IMR-90 (cell line): Measurements from ENCODE around the gene TRAPPC5. TPM values are rescaled to one million over a fixed set of nuclear protein-coding genes. Genes with fewer than 3 reads are reported as not detected.

Experiments used
- ATAC-seq: fragments of 200-7000 bp; cut with Tn5 transposase; 2 replicates; pipeline ENCODE4 v1.9.1; 2020; ENCODE audit warnings: low read depth, mild to moderate bottlenecking, moderate library complexity
- BruUV-seq: library from RNA; stranded (reverse); fragments of 400-500 nt; replicated peaks from 2 replicates; lab custom pipeline; 2021; lab: Mats Ljungman, UMichigan
- CTCF ChIA-PET: fragments of 300-600 bp; formaldehyde crosslinking; extraction: SDS; loops from one replicate; lab custom pipeline; 2021; ENCODE audit warnings: antibody characterized with exemption; lab: Yijun Ruan, JAX
- POLR2A ChIA-PET: fragments of 300-600 bp; sonication (Branson Sonifier 250); formaldehyde crosslinking; loops from one replicate; lab custom pipeline; 2022; ENCODE audit warnings: antibody characterized with exemption; ENCODE audit not compliant: unreplicated experiment; lab: Charles Lee
- DNase-seq: peaks from one replicate; pipeline ENCODE4 v3.0.0; 2013
- H2AFZ ChIP-seq: replicated peaks from 2 replicates; pipeline ENCODE3; 2013; ENCODE audit warnings: low read length, mild to moderate bottlenecking; ENCODE audit not compliant: poor library complexity
- H2AK5ac ChIP-seq: 2 replicates; pipeline ENCODE4 v1.6.1; 2013; ENCODE audit warnings: low read depth, low read length, inconsistent platforms
- H2AK9ac ChIP-seq: replicated peaks from 2 replicates; pipeline ENCODE3; 2013; ENCODE audit warnings: mild to moderate bottlenecking, low read depth, low read length, moderate library complexity; ENCODE audit not compliant: poor library complexity
- H2BK120ac ChIP-seq: 2 replicates; pipeline ENCODE4 v1.6.1; 2013; ENCODE audit warnings: low read depth, low read length, inconsistent platforms
- H2BK15ac ChIP-seq: 3 replicates; pipeline ENCODE4 v1.6.1; 2013; ENCODE audit warnings: low read depth, low read length, inconsistent platforms
- H2BK20ac ChIP-seq: 2 replicates; pipeline ENCODE4 v1.6.1; 2013; ENCODE audit warnings: low read depth, mild to moderate bottlenecking, inconsistent platforms, low read length, moderate library complexity
- H2BK5ac ChIP-seq: 2 replicates; pipeline ENCODE4 v1.6.1; 2013; ENCODE audit warnings: mild to moderate bottlenecking, low read depth, low read length, inconsistent platforms; ENCODE audit not compliant: poor library complexity, severe bottlenecking
- H3K14ac ChIP-seq: replicated peaks from 2 replicates; pipeline ENCODE4 v1.6.1; 2013; ENCODE audit warnings: low read depth, low read length, inconsistent platforms
- H3K18ac ChIP-seq: 2 replicates; pipeline ENCODE4 v1.6.1; 2013; ENCODE audit warnings: low read depth, low read length, control low read depth
- H3K23ac ChIP-seq: 2 replicates; pipeline ENCODE4 v1.6.1; 2013; ENCODE audit warnings: low read depth, low read length, inconsistent platforms
- H3K27ac ChIP-seq: 2 replicates; pipeline ENCODE4 v1.5.1; 2013; ENCODE audit warnings: mild to moderate bottlenecking, control low read depth, low read length; ENCODE audit not compliant: insufficient read depth
- H3K27me3 ChIP-seq: 2 replicates; pipeline ENCODE4 v1.6.1; 2013; ENCODE audit warnings: low read length; ENCODE audit not compliant: control insufficient read depth, insufficient read depth
- H3K36me3 ChIP-seq: 2 replicates; pipeline ENCODE4 v1.6.1; 2013; ENCODE audit warnings: low read length, mixed read lengths; ENCODE audit not compliant: control insufficient read depth, insufficient read depth
- H3K4ac ChIP-seq: 2 replicates; pipeline ENCODE4 v1.6.1; 2013; ENCODE audit warnings: low read depth, low read length, inconsistent platforms
- H3K4me1 ChIP-seq: 2 replicates; pipeline ENCODE4 v1.6.1; 2013; ENCODE audit warnings: low read length, mixed read lengths; ENCODE audit not compliant: control insufficient read depth, insufficient read depth
- H3K4me2 ChIP-seq: 2 replicates; pipeline ENCODE4 v1.6.1; 2013; ENCODE audit warnings: low read depth, mild to moderate bottlenecking, control low read depth, low read length, moderate library complexity
- H3K4me3 ChIP-seq: 2 replicates; pipeline ENCODE4 v1.5.1; 2013; ENCODE audit warnings: low read depth, mild to moderate bottlenecking, control low read depth, low read length, moderate library complexity; ENCODE audit not compliant: insufficient read depth
- H3K56ac ChIP-seq: 2 replicates; pipeline ENCODE4 v1.6.1; 2013; ENCODE audit warnings: low read length, inconsistent platforms; ENCODE audit not compliant: insufficient read depth; ENCODE audit errors: extremely low read depth
- H3K79me1 ChIP-seq, 2 experiments: 2 replicates each; pipeline ENCODE4 v1.6.1; 2013; ENCODE audit warnings: low read length in 2 of 2, inconsistent platforms in 1 of 2, low read depth in 1 of 2
- H3K9ac ChIP-seq: 2 replicates; pipeline ENCODE4 v1.6.1; 2013; ENCODE audit warnings: low read depth, low read length, control low read depth
- H3K9me1 ChIP-seq: 2 replicates; pipeline ENCODE4 v1.6.1; 2013; ENCODE audit warnings: low read length, inconsistent platforms; ENCODE audit not compliant: insufficient read depth
- H3K9me3 ChIP-seq: 2 replicates; pipeline ENCODE4 v1.6.1; 2013; ENCODE audit warnings: low read length; ENCODE audit not compliant: control insufficient read depth, insufficient read depth
- H4K20me1 ChIP-seq: 2 replicates; pipeline ENCODE4 v1.6.1; 2013; ENCODE audit warnings: low read length, inconsistent platforms; ENCODE audit not compliant: insufficient read depth
- H4K5ac ChIP-seq: 2 replicates; pipeline ENCODE4 v1.6.1; 2013; ENCODE audit warnings: mild to moderate bottlenecking, low read depth, low read length, control low read depth
- H4K8ac ChIP-seq, 2 experiments: 2 replicates each; pipeline ENCODE4 v1.6.1; 2013; ENCODE audit warnings: low read depth in 2 of 2, low read length in 2 of 2, control low read depth in 1 of 2, inconsistent platforms in 1 of 2
- H4K91ac ChIP-seq: 2 replicates; pipeline ENCODE4 v1.6.1; 2013; ENCODE audit warnings: low read depth, low read length, inconsistent platforms; ENCODE audit not compliant: insufficient read depth
- BHLHE40 ChIP-seq: fragments of 150-350 bp; IDR thresholded peaks from 2 replicates; pipeline ENCODE4 v1.6.1; 2016; ENCODE audit warnings: mild to moderate bottlenecking, low read depth, low read length
- CEBPB ChIP-seq: IDR thresholded peaks from 2 replicates; pipeline ENCODE4 v1.6.1; 2012; ENCODE audit warnings: low read depth, low read length, improper control_type of control experiment
- FOS ChIP-seq: fragments of 150-350 bp; IDR thresholded peaks from 2 replicates; pipeline ENCODE4 v1.6.1; 2016; ENCODE audit warnings: low read depth, low read length
- MAZ ChIP-seq: IDR thresholded peaks from 2 replicates; pipeline ENCODE4 v1.6.1; 2012; ENCODE audit warnings: low read depth, mild to moderate bottlenecking, low read length, improper control_type of control experiment, moderate library complexity, borderline replicate concordance
- POLR2A ChIP-seq: IDR thresholded peaks from 2 replicates; pipeline ENCODE4 v1.6.1; 2012; ENCODE audit warnings: mild to moderate bottlenecking, low read depth, low read length
- RAD21 ChIP-seq: IDR thresholded peaks from 2 replicates; pipeline ENCODE4 v1.6.1; 2012; ENCODE audit warnings: low read length, improper control_type of control experiment
- SMC3 ChIP-seq: fragments of 150-350 bp; IDR thresholded peaks from 2 replicates; pipeline ENCODE4 v1.6.1; 2016; ENCODE audit warnings: low read depth, mild to moderate bottlenecking, antibody characterized with exemption, low read length, moderate library complexity
- USF2 ChIP-seq: fragments of 150-350 bp; IDR thresholded peaks from 2 replicates; pipeline ENCODE4 v1.6.1; 2017; ENCODE audit warnings: mild to moderate bottlenecking, antibody characterized with exemption, low read length, low read depth
- WGBS, 2 experiments: methylation state at CpG; one replicate each; pipeline versions ENCODE4 v1.1.5 to v1.1.7; 2013; ENCODE audit warnings: missing lambda C conversion rate in 2 of 2; ENCODE audit not compliant: insufficient read length in 1 of 2; ENCODE audit errors: extremely low coverage in 2 of 2; 5-methylcytosine and 5-hydroxymethylcytosine counted together
- dilution Hi-C: fragments of 300-500 bp; cut with HindIII; formaldehyde crosslinking; loops from one replicate; pipeline ENCODE4 v1.14.3; 2018; ENCODE audit warnings: low sequenced_read_pairs; ENCODE audit not compliant: unreplicated experiment
- in situ Hi-C: fragments of 300-500 bp; cut with MboI; formaldehyde crosslinking; loops from 3 replicates; pipeline ENCODE4 v1.14.3; 2019; ENCODE audit warnings: low sequenced_read_pairs, inconsistent platforms, mixed read lengths
- intact Hi-C: fragments of 100-400 bp; cut with micrococcal nuclease; formaldehyde crosslinking; loops from 2 replicates; pipeline ENCODE4 v1.10.0; 2022
- polyA plus RNA-seq, 3 experiments: library from polyadenylated mRNA; depleted of rRNA; stranded (reverse); fragments of >200 nt; gene quantifications; 2 replicates each; pipeline ENCODE4 v1.2.3, GENCODE V29; 2012; ENCODE audit warnings: low replicate concordance in 1 of 3
- total RNA-seq: library from RNA; depleted of rRNA; stranded (reverse); fragments of >200 nt; gene quantifications from 2 replicates; pipeline ENCODE4 v1.2.3, GENCODE V29; 2012
- TF ChIP-seq, protein P1 (sequence below): conservative IDR thresholded peaks from 2 replicates; pipeline ENCODE4 v1.5.1; 2012; ENCODE audit warnings: mild to moderate bottlenecking, low read depth, low read length, improper control_type of control experiment

The TRAPPC5 gene
- total and polyA plus RNA-seq, 2 of the 4 experiments (the other 2 are of a cell fraction) = 54.7 to 109 TPM

- WGBS, 2 experiments = 28% methylated on average over 6 of the region's 28 CpGs; no CpG with 5 or more reads in 1 of the 2 experiments
- H3K4me3 ChIP-seq = peak overlapping the region; percentile 8; the same call in 1 of the 2 replicates
- peaks cover 6% of the 10 kb centered on the region; the same call in 1 of the 2 replicates for H3K27me3 ChIP-seq
- no peak overlapping the region for H4K91ac ChIP-seq
- H2AFZ ChIP-seq = peak overlapping the region; percentile 83
- no peaks in the 10 kb centered on the region for H3K9me1 ChIP-seq
- TF ChIP-seq POLR2A (no peak), SMC3 (peak; percentile 71), MAZ (0 out of 2 replicates have a peak, but pooled peaks have one; percentile 21), FOS (no peak), CEBPB (peak; percentile 79), BHLHE40 (no peak), RAD21 (peak; percentile 62), USF2 (no peak)
- TF ChIP-seq, protein P1, sequence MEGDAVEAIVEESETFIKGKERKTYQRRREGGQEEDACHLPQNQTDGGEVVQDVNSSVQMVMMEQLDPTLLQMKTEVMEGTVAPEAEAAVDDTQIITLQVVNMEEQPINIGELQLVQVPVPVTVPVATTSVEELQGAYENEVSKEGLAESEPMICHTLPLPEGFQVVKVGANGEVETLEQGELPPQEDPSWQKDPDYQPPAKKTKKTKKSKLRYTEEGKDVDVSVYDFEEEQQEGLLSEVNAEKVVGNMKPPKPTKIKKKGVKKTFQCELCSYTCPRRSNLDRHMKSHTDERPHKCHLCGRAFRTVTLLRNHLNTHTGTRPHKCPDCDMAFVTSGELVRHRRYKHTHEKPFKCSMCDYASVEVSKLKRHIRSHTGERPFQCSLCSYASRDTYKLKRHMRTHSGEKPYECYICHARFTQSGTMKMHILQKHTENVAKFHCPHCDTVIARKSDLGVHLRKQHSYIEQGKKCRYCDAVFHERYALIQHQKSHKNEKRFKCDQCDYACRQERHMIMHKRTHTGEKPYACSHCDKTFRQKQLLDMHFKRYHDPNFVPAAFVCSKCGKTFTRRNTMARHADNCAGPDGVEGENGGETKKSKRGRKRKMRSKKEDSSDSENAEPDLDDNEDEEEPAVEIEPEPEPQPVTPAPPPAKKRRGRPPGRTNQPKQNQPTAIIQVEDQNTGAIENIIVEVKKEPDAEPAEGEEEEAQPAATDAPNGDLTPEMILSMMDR = peak; percentile 97
- H3K23ac ChIP-seq = no peak overlapping the region
- H3K18ac ChIP-seq = no peak overlapping the region
- DNase-seq = peak; percentile 60
- no peak overlapping the region for H3K4ac ChIP-seq
- no peaks in the 10 kb centered on the region for H3K4me1 ChIP-seq
- H3K36me3 ChIP-seq = no peaks in the 10 kb centered on the region
- H2AK5ac ChIP-seq = no peak overlapping the region
- H4K5ac ChIP-seq = peak overlapping the region; percentile 59; the same call in 1 of the 2 replicates
- H3K79me1 ChIP-seq = no peaks in the 10 kb centered on the region
- no peak overlapping the region for H3K27ac ChIP-seq
- H4K20me1 ChIP-seq = no peaks in the 10 kb centered on the region
- no peak overlapping the region for H2BK20ac ChIP-seq
- POLR2A ChIA-PET = no interaction called here
- no peak overlapping the region for H2BK120ac ChIP-seq
- CTCF ChIA-PET = interaction anchor here (0.7 to 1.4 kb wide), 3 partner anchors 14 to 148 kb away, joined by 3 to 9 read pairs (median 3); partner anchors contain the start of genes PET100 and XAB2
- no peaks in the 10 kb centered on the region for H3K9me3 ChIP-seq
- no peak overlapping the region for H2AK9ac ChIP-seq
- BruUV-seq = no TSS peak
- H3K4me2 ChIP-seq = peak overlapping the region; percentile 70
- intact Hi-C loops (loop anchor here (1.0 kb wide), 2 partner anchors 28 to 147 kb away; partner anchors contain the start of gene TRAPPC5), in situ Hi-C loops (no loop called here), dilution Hi-C loops (no loop called here)
- no peak overlapping the region for H3K9ac ChIP-seq
- no peak overlapping the region for H2BK5ac ChIP-seq
- no peak overlapping the region for H2BK15ac ChIP-seq
- H3K56ac ChIP-seq = no peak overlapping the region
- peak; percentile 90 for ATAC-seq
- peak overlapping the region in 1 of 2 experiments; percentile 31; a peak in 1 of 4 replicates for H4K8ac ChIP-seq
- 0 out of 2 replicates have a peak overlapping the region, but pooled peaks have one; percentile 54 for H3K14ac ChIP-seq
Measured at GRCh38 chr19:7652061-7652641, 28.5 kb upstream of the TRAPPC5 start.
